ENCODE data around the gene DISP2. TPM values are rescaled to one million over a fixed set of nuclear protein-coding genes. Genes with fewer than 3 reads are reported as not detected.

The DISP2 gene
- total and polyA plus RNA-seq, 2 experiments from 2014 or later, result 1.3 to 2.2 TPM

- Histone ChIP-seq H3K4me2 (peak overlapping the region; percentile 63), H3K79me2 (replicated peaks; ENCODE audit: insufficient read depth) (no peaks in the 10 kb centered on the region), H2AFZ (peak overlapping the region; percentile 89), H3K27ac (ENCODE audit: low read depth) (no peak overlapping the region), H3K36me3 (ENCODE audit: insufficient read depth) (no peaks in the 10 kb centered on the region), H3K4me3 (peak overlapping the region; percentile 34; the same call in 1 of the 2 replicates), H3F3A (replicated peaks; ENCODE audit: low read depth) (0 out of 2 replicates have a peak, but pooled peaks cover 4% of the 10 kb centered on the region), H3K9me2 (ENCODE audit: insufficient read depth) (0 out of 2 replicates have a peak, but pooled peaks cover 2% of the 10 kb centered on the region), H3K4me1 (ENCODE audit: insufficient read depth) (peaks cover 4% of the 10 kb centered on the region; the same call in 1 of the 2 replicates), H4K20me1 (replicated peaks; ENCODE audit: insufficient read depth) (no peaks in the 10 kb centered on the region), H3K27me3 (ENCODE audit: insufficient read depth) (no peaks in the 10 kb centered on the region)
- H3K36me3 Mint-ChIP-seq (ENCODE audit: low read depth), result no peaks in the 10 kb centered on the region; the same call in 2 of the 3 replicates
- peak; percentile 2 for ATAC-seq
- DNase-seq (ENCODE audit: low spot score), result no peak
- TF ChIP-seq CREB1 (CRISPR knock-in tag; IDR thresholded peaks at IDR 0.05; ENCODE audit: low read depth) (no peak), ZNF114 (CRISPR knock-in tag; IDR thresholded peaks at IDR 0.05) (no peak), CTCF (conservative IDR thresholded peaks at IDR 0.05; ENCODE audit: low read depth in 2 of 2) (no peak), ZNF462 (CRISPR knock-in tag; IDR thresholded peaks at IDR 0.05) (no peak)
- TF ChIP-seq, protein P1, sequence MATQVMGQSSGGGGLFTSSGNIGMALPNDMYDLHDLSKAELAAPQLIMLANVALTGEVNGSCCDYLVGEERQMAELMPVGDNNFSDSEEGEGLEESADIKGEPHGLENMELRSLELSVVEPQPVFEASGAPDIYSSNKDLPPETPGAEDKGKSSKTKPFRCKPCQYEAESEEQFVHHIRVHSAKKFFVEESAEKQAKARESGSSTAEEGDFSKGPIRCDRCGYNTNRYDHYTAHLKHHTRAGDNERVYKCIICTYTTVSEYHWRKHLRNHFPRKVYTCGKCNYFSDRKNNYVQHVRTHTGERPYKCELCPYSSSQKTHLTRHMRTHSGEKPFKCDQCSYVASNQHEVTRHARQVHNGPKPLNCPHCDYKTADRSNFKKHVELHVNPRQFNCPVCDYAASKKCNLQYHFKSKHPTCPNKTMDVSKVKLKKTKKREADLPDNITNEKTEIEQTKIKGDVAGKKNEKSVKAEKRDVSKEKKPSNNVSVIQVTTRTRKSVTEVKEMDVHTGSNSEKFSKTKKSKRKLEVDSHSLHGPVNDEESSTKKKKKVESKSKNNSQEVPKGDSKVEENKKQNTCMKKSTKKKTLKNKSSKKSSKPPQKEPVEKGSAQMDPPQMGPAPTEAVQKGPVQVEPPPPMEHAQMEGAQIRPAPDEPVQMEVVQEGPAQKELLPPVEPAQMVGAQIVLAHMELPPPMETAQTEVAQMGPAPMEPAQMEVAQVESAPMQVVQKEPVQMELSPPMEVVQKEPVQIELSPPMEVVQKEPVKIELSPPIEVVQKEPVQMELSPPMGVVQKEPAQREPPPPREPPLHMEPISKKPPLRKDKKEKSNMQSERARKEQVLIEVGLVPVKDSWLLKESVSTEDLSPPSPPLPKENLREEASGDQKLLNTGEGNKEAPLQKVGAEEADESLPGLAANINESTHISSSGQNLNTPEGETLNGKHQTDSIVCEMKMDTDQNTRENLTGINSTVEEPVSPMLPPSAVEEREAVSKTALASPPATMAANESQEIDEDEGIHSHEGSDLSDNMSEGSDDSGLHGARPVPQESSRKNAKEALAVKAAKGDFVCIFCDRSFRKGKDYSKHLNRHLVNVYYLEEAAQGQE (IDR thresholded peaks at IDR 0.05; ENCODE audit: unreplicated experiment), result no peak
- no peak overlapping the region for H3K27ac Mint-ChIP-seq
- H3K4me1 Mint-ChIP-seq, result peaks cover 44% of the 10 kb centered on the region
- H3K9me3 Mint-ChIP-seq, result no peaks in the 10 kb centered on the region
- peaks cover 20% of the 10 kb centered on the region for H3K27me3 Mint-ChIP-seq (ENCODE audit: insufficient read depth, low read depth, poor library complexity)
- H3K4me3 Mint-ChIP-seq, result no peak overlapping the region
These were observed 20.4 kb upstream of the DISP2 start for GRCh38 chr15:40337597-40337996.

Data from GM23338 (cell line).